HepG2 (cell line): Measurements from ENCODE around the gene AARS1. TPM values are rescaled to one million over a fixed set of nuclear protein-coding genes. Genes with fewer than 3 reads are reported as not detected.

Experiments
- MBD4 ChIP-seq: IDR thresholded peaks from 2 replicates; pipeline ENCODE4 v1.6.1; 2012; ENCODE audit warnings: low read length, inconsistent platforms, borderline replicate concordance
- PAWR ChIP-seq: sonication (generic); formaldehyde crosslinking; IDR thresholded peaks from 2 replicates; pipeline ENCODE4 v1.4.0; 2020; ENCODE audit warnings: missing genetic modification reagents, mild to moderate bottlenecking, borderline replicate concordance
- PRPF4 ChIP-seq: fragments of 200-400 bp; formaldehyde crosslinking; IDR thresholded peaks from 2 replicates; pipeline ENCODE4 v1.6.1; 2016; ENCODE audit warnings: low read length, low read depth; ENCODE audit not compliant: poor library complexity, severe bottlenecking
- RNF2 ChIP-seq: fragments of 450-650 bp; conservative IDR thresholded peaks from 2 replicates; pipeline ENCODE4 v1.6.1; 2016; ENCODE audit warnings: low read depth
- ZNF224 ChIP-seq: sonication (generic); formaldehyde crosslinking; IDR thresholded peaks from 2 replicates; pipeline ENCODE4 v1.5.0; 2020; ENCODE audit warnings: mild to moderate bottlenecking, missing genetic modification reagents
- ZNF382 ChIP-seq: sonication (generic); formaldehyde crosslinking; IDR thresholded peaks from 2 replicates; pipeline ENCODE4 v1.5.0; 2020; ENCODE audit warnings: missing genetic modification reagents, mild to moderate bottlenecking, borderline replicate concordance
- ZNF703 ChIP-seq: sonication (generic); formaldehyde crosslinking; IDR thresholded peaks from 2 replicates; pipeline ENCODE4 v1.5.1; 2020; ENCODE audit warnings: missing genetic modification reagents, mild to moderate bottlenecking, moderate library complexity, borderline replicate concordance
- ZNF713 ChIP-seq: sonication (generic); formaldehyde crosslinking; IDR thresholded peaks from 2 replicates; pipeline ENCODE4 v1.4.0; 2020; ENCODE audit warnings: mild to moderate bottlenecking, missing genetic modification reagents
- ZNF773 ChIP-seq: sonication (generic); formaldehyde crosslinking; IDR thresholded peaks from 2 replicates; pipeline ENCODE4 v1.4.0; 2020; ENCODE audit warnings: missing genetic modification reagents, borderline replicate concordance
- polyA plus RNA-seq, 8 experiments: library from polyadenylated mRNA; depleted of rRNA in 3 of 8; stranded (reverse) in 7 of 8; unstranded in 1 of 8; fragments of >200 nt; fragmentation: Illumina TruSeq in 4 of 8; extraction: Trizol in 4 of 8; gene quantifications; 2 replicates each; pipeline versions ENCODE4 v1.2.1 to v1.2.3, GENCODE V29; 2011 to 2016; ENCODE audit warnings: low read depth in 4 of 8, missing spikeins in 1 of 8, mixed read lengths in 1 of 8; ENCODE audit not compliant: insufficient read depth in 1 of 8
- total RNA-seq, 5 experiments: library from RNA; depleted of rRNA; stranded (reverse); fragments of >200 nt; fragmentation: Illumina TruSeq; extraction: Trizol; gene quantifications; 2 replicates each; pipeline ENCODE4 v1.2.3, GENCODE V29; 2016; ENCODE audit warnings: low read depth in 1 of 5
- TF ChIP-seq, protein P1 (sequence below): sonication (generic); formaldehyde crosslinking; IDR thresholded peaks from 2 replicates; pipeline ENCODE4 v1.4.0; 2020; ENCODE audit warnings: low read depth, missing genetic modification reagents
- TF ChIP-seq, protein P2 (sequence below): sonication (generic); formaldehyde crosslinking; IDR thresholded peaks from 2 replicates; pipeline ENCODE4 v1.8.0; 2022; ENCODE audit warnings: mild to moderate bottlenecking, missing genetic modification reagents; ENCODE audit not compliant: insufficient replicate concordance
- TF ChIP-seq, protein P3 (sequence below): sonication (generic); formaldehyde crosslinking; IDR thresholded peaks from 2 replicates; pipeline ENCODE4 v1.5.1; 2020; ENCODE audit warnings: mild to moderate bottlenecking, moderate library complexity, missing genetic modification reagents

The AARS1 gene
- total and polyA plus RNA-seq, 2 of the 13 experiments (the other 11 are each of a cell fraction or from before 2014, with no cell fraction given): 107 to 132 TPM

DNA sequence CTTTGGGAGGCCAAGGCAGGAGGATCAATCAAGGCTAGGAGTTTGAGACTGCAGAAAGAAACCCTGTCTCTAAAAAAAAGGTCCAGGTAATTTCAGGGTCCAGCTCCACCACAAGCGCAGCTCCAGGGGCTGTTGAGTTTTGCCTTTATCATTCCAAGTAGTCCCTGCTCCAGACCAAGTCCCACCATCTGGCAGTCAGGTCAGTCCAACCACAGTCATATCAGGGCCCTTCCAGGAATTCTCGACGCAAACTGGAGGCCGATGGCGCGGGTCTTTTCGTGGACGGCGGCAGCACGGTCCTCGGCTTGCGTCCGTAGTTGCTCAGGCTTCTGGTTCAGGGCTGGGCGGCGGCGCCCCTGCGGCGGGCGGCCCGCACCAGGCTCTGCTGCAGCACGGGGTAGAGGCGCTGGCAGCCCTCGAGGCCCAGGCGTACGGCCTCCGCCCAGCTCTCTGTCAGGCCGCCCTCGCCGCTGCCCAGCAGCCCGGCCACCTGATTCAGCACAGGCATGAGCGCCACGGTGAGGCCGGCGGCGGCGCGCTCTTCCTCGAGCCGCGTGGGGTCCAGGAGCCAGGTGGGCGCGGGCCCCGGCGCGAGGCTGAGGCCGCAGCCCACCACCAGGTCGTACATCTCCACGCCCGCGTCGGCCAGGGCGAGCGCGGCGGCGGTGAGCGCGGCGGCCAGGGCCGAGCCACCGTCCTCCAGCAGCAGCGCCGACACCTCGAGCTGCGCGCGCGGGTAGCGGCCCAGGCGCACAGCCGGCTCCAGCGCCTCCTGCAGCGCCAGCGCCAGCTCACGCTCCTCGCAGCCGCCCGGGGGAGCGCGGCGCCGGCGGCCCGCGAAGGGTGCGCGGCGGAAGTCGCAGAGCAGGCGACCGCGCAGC lies 38.3 kb downstream of the AARS1 start (continued):
- TF ChIP-seq PRPF4 (no peak), ZNF713 (CRISPR knock-in tag) (0 out of 2 replicates have a peak, but pooled peaks have one; percentile 80), ZNF224 (CRISPR knock-in tag) (peak; percentile 88; the same call in 1 of the 2 replicates), RNF2 (peak; percentile 96), ZNF773 (no peak; the same call in none of the 2 replicates), PAWR (CRISPR knock-in tag) (no peak; the same call in 1 of the 2 replicates), ZNF703 (CRISPR knock-in tag) (peak; percentile 78), MBD4 (no peak), ZNF382 (CRISPR knock-in tag) (no peak)
- TF ChIP-seq, protein P1, sequence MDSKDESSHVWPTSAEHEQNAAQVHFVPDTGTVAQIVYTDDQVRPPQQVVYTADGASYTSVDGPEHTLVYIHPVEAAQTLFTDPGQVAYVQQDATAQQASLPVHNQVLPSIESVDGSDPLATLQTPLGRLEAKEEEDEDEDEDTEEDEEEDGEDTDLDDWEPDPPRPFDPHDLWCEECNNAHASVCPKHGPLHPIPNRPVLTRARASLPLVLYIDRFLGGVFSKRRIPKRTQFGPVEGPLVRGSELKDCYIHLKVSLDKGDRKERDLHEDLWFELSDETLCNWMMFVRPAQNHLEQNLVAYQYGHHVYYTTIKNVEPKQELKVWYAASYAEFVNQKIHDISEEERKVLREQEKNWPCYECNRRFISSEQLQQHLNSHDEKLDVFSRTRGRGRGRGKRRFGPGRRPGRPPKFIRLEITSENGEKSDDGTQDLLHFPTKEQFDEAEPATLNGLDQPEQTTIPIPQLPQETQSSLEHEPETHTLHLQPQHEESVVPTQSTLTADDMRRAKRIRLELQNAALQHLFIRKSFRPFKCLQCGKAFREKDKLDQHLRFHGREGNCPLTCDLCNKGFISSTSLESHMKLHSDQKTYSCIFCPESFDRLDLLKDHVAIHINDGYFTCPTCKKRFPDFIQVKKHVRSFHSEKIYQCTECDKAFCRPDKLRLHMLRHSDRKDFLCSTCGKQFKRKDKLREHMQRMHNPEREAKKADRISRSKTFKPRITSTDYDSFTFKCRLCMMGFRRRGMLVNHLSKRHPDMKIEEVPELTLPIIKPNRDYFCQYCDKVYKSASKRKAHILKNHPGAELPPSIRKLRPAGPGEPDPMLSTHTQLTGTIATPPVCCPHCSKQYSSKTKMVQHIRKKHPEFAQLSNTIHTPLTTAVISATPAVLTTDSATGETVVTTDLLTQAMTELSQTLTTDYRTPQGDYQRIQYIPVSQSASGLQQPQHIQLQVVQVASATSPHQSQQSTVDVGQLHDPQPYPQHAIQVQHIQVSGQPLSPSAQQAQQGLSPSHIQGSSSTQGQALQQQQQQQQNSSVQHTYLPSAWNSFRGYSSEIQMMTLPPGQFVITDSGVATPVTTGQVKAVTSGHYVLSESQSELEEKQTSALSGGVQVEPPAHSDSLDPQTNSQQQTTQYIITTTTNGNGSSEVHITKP (CRISPR knock-in tag): no peak
- TF ChIP-seq, protein P2, sequence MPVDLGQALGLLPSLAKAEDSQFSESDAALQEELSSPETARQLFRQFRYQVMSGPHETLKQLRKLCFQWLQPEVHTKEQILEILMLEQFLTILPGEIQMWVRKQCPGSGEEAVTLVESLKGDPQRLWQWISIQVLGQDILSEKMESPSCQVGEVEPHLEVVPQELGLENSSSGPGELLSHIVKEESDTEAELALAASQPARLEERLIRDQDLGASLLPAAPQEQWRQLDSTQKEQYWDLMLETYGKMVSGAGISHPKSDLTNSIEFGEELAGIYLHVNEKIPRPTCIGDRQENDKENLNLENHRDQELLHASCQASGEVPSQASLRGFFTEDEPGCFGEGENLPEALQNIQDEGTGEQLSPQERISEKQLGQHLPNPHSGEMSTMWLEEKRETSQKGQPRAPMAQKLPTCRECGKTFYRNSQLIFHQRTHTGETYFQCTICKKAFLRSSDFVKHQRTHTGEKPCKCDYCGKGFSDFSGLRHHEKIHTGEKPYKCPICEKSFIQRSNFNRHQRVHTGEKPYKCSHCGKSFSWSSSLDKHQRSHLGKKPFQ (CRISPR knock-in tag): peak; percentile 47
- TF ChIP-seq, protein P3, sequence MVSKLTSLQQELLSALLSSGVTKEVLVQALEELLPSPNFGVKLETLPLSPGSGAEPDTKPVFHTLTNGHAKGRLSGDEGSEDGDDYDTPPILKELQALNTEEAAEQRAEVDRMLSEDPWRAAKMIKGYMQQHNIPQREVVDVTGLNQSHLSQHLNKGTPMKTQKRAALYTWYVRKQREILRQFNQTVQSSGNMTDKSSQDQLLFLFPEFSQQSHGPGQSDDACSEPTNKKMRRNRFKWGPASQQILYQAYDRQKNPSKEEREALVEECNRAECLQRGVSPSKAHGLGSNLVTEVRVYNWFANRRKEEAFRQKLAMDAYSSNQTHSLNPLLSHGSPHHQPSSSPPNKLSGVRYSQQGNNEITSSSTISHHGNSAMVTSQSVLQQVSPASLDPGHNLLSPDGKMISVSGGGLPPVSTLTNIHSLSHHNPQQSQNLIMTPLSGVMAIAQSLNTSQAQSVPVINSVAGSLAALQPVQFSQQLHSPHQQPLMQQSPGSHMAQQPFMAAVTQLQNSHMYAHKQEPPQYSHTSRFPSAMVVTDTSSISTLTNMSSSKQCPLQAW (CRISPR knock-in tag): peak; percentile 60
